ES-I3 (cell line): ENCODE data around the gene ZFAND2A.
"Not testable (repeated sequence)": the region's sequence is repeated elsewhere in the genome, so short reads cannot be mapped to it uniquely, and the experiment has no call there.

Experiments
- H3K36me3 ChIP-seq: 2 replicates; pipeline ENCODE4 v1.6.1; 2013; ENCODE audit warnings: mild to moderate bottlenecking, low read length, control low read depth, moderate library complexity; ENCODE audit not compliant: insufficient read depth
- H3K4me1 ChIP-seq: 2 replicates; pipeline ENCODE4 v1.6.1; 2013; ENCODE audit warnings: mild to moderate bottlenecking, control low read depth, low read length; ENCODE audit not compliant: insufficient read depth
- H3K9ac ChIP-seq: 2 replicates; pipeline ENCODE4 v1.6.1; 2013; ENCODE audit warnings: low read depth, mild to moderate bottlenecking, low read length, moderate library complexity
- H3K9me3 ChIP-seq: 2 replicates; pipeline ENCODE4 v1.6.1; 2013; ENCODE audit warnings: mild to moderate bottlenecking, low read length, moderate library complexity; ENCODE audit not compliant: control insufficient read depth, insufficient read depth

ZFAND2A gene

GRCh38 chr7:1151156-1151555 is 8.8 kb downstream of the ZFAND2A start:
- H3K9me3 ChIP-seq: no peaks in the 10 kb centered on the region
- no peak overlapping the region for H3K9ac ChIP-seq
- no peaks in the 10 kb centered on the region for H3K36me3 ChIP-seq
- no peaks in the 10 kb centered on the region for H3K4me1 ChIP-seq

GRCh38 chr7:1150400-1151002 is 9.5 kb downstream of the ZFAND2A start:
- Histone ChIP-seq H3K36me3 (no peaks in the 10 kb centered on the region), H3K9ac (no peak overlapping the region), H3K4me1 (no peaks in the 10 kb centered on the region), H3K9me3 (no peaks in the 10 kb centered on the region)

DNA sequence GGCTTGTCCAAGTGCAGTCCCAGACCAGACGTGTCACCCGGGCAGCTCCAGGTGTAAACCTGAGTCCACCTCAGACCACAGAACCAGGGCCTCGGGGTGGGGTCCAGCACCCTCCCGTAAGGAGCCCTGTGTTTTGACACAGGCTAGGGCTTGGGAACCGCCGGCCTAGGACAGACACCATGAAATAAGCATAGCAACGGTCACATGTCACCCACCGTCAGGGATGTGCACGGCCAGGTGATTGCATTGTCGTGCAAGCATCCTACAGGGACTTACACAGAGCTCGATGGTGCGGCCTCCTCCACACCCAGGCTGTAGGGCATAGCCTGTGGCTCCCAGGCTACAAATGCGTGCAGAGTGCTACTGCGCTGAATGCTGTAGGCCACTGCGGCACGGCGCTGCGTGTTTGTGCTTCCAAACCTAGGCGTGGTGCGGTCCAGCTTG is 10.6 kb downstream of the ZFAND2A start:
- Histone ChIP-seq H3K4me1 (no peaks in the 10 kb centered on the region), H3K9me3 (no peaks in the 10 kb centered on the region), H3K9ac (no peak overlapping the region), H3K36me3 (no peaks in the 10 kb centered on the region)

GRCh38 chr7:1147873-1148272 is 12.1 kb downstream of the ZFAND2A start:
- H3K36me3 ChIP-seq, H3K4me1 ChIP-seq, H3K9me3 ChIP-seq, H3K9ac ChIP-seq: not testable (repeated sequence)

DNA sequence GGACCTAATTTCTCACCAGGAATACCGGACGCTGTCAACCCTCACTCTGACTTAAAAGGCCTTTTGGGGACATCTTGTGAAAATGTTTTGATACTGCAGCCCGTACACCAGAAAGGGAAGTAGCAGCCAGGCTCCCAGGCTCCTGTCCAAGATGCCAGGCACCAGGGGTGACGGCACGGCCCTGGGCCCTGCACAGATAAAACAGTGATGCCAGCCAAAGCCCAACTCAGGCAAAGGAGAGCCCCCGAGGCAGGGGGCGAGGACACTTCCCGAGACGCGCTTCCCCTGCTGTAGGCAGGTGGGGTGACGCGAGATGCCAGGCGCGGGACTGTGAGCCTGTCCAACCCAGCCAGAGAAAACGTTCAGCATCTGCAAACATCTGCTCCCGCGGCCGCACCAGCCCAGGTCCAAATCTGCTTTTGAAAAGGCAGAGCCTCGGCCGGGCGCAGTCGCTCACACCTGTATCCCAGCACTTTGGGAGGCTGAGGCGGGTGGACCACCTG is 15.7 kb downstream of the ZFAND2A start:
- Histone ChIP-seq H3K9me3 (no peaks in the 10 kb centered on the region), H3K9ac (no peak overlapping the region), H3K4me1 (no peaks in the 10 kb centered on the region), H3K36me3 (no peaks in the 10 kb centered on the region)

DNA sequence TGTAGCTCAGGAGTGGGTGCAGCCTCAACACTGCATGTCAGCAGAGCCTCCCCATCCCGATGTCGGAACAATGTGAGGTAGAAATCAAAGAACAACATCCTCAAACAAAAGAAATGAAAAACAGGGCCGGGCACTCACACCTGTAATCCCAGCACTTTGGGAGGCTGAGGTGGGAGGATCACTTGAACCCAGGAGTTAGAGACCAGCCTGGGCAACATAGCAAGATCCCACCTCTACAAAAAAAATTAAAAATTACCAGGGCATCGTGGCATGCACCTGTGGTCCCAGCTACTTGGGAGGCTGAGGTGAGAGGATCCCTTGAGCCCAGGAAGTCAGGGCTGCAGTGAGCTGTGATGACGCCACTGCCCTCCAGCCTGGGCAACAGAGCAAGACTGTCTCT is 17.0 kb downstream of the ZFAND2A start:
- H3K4me1 ChIP-seq, H3K9ac ChIP-seq, H3K36me3 ChIP-seq, H3K9me3 ChIP-seq: not testable (repeated sequence)

- Histone ChIP-seq H3K9me3 (no peaks in the 10 kb centered on the region), H3K36me3 (no peaks in the 10 kb centered on the region), H3K9ac (no peak overlapping the region), H3K4me1 (no peaks in the 10 kb centered on the region)
Measured at GRCh38 chr7:1142051-1142635, 17.9 kb downstream of the ZFAND2A start.

DNA sequence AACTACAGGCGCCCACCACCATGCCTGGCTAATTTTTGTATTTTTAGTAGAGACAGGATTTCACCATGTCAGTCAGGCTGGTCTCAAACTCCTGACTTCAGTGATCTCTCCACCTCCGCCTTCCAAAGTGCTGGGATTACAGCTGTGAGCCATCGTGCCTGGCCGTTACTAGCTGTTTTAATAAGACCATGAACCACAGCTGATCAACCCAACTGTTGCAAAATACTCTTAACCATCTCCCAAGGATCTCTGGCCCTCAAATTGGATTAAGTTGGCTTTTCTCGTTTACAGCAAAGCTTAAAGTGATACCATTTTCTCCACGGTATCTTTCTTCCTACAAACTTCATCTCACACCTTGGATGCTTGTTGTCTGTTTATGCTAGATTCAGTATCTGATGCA is 18.3 kb downstream of the ZFAND2A start:
- H3K9me3 ChIP-seq: no peaks in the 10 kb centered on the region
- no peaks in the 10 kb centered on the region for H3K4me1 ChIP-seq
- H3K36me3 ChIP-seq: no peaks in the 10 kb centered on the region
- H3K9ac ChIP-seq: no peak overlapping the region

- no peak overlapping the region for H3K9ac ChIP-seq
- H3K9me3 ChIP-seq: no peaks in the 10 kb centered on the region
- no peaks in the 10 kb centered on the region for H3K4me1 ChIP-seq
- no peaks in the 10 kb centered on the region for H3K36me3 ChIP-seq
Measured at GRCh38 chr7:1140476-1141104, 19.4 kb downstream of the ZFAND2A start.

DNA sequence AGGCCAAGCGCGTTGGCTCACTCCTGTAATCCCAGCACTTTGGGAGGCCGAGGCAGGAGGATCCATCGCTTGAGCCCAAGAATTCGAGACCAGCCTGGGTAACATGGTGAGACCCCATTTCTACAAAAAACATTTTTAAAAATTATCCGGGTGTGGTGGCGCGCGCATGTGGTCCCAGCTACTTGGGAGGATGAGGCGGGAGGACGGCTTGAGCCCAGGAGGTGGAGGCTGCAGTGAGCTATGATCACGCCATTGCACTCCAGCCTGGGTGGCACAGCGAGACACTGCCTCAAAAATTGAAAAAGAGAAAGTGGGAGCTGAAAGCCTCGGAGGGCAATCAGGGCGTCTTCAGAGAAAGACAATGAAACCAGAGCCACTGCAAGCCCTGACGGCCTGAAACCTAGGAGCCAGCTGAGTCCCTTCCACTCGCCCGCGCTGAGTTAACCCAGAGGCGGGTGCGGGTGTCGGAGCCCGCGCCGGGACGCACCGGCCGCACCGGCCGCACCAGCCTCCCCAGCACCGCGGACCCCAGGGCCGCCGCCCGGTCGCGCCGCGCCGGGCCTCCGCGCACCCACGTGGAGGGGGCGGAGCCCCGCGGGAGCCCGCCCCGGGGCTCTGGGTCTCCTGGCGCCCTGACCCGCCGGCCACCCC is 22.4 kb downstream of the ZFAND2A start:
- no peaks in the 10 kb centered on the region for H3K9me3 ChIP-seq
- peak overlapping the region; percentile 74 for H3K9ac ChIP-seq
- no peaks in the 10 kb centered on the region for H3K36me3 ChIP-seq
- no peaks in the 10 kb centered on the region for H3K4me1 ChIP-seq

- Histone ChIP-seq H3K36me3 (no peaks in the 10 kb centered on the region), H3K9ac (peak overlapping the region; percentile 74; the same call in 1 of the 2 replicates), H3K9me3 (0 out of 2 replicates have a peak, but pooled peaks cover 2% of the 10 kb centered on the region), H3K4me1 (no peaks in the 10 kb centered on the region)
Measured at GRCh38 chr7:1136841-1137516, 23.0 kb downstream of the ZFAND2A start.

- no peaks in the 10 kb centered on the region for H3K36me3 ChIP-seq
- H3K9ac ChIP-seq: no peak overlapping the region
- H3K9me3 ChIP-seq: 0 out of 2 replicates have a peak, but pooled peaks cover 3% of the 10 kb centered on the region
- no peaks in the 10 kb centered on the region for H3K4me1 ChIP-seq
Measured at GRCh38 chr7:1134951-1135350, 25.0 kb downstream of the ZFAND2A start.

DNA sequence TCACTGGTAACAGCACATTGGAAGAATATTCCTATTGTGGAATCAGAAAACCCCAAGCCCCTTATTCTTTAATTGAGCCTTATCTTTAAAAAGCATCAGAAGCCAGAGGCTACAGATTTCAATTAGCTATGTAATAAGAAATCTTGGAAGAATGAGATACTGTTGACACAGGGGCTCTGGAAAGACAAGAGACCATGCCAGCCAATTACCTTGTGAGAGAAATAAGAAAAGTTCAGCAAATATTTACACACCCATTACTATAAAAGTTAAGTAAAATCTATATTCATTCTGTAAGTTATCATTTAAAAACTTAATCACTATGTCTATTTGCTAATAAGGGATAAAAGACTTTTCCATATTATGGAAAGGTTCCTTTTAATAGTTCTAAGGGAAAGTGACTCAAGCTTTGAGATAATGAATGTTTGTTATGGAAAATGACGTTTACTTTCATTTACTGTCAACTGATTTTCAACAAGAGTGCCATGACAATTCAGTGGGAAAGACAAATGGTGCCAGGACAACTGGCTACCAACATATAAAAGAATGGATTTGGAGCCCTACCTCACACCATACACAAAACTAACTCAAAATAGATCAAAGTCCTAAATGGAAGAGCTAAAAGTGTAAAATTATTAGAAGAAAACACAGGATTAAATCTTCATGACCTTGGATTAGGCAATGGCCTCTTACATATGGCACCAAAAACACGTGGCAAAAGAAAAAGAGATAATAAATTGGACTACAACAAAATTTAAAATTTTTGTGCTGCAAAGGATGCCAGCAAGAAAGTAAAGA is 28.3 kb downstream of the ZFAND2A start:
- no peak overlapping the region for H3K9ac ChIP-seq
- no peaks in the 10 kb centered on the region for H3K4me1 ChIP-seq
- no peaks in the 10 kb centered on the region; the same call in 1 of the 2 replicates for H3K36me3 ChIP-seq
- H3K9me3 ChIP-seq: 0 out of 2 replicates have a peak, but pooled peaks cover 3% of the 10 kb centered on the region
